H1 (cell line): ENCODE results near the gene PDZRN3. TPM values are rescaled to one million over a fixed set of nuclear protein-coding genes. Genes with fewer than 3 reads are reported as not detected.

Experiments used
- CTCF ChIA-PET: fragments of 300-600 bp; sonication (Branson Sonifier 250); formaldehyde crosslinking; loops from one replicate; lab custom pipeline; 2021; ENCODE audit not compliant: partially characterized antibody; lab: Charles Lee
- POLR2A ChIA-PET: fragments of 300-600 bp; sonication (Branson Sonifier 250); formaldehyde crosslinking; loops from one replicate; lab custom pipeline; 2021; ENCODE audit warnings: inconsistent platforms; ENCODE audit not compliant: partially characterized antibody; lab: Charles Lee
- DNase-seq, 2 experiments: peaks; one replicate each; pipeline versions ENCODE4 v3.0.0 to v3.0.0-alpha.2; 2010 to 2022; ENCODE audit warnings: low spot score in 2 of 2, low read depth in 1 of 2, mixed read lengths in 1 of 2
- FAIRE-seq: peaks from 2 replicates; lab custom pipeline; 2011; peaks lifted over from hg19 to GRCh38; lab: Jason Lieb, UNC
- H2AFZ ChIP-seq: 2 replicates; pipeline ENCODE4 v1.8.1; 2012; ENCODE audit warnings: low read length, inconsistent platforms
- H2AK5ac ChIP-seq: 2 replicates; pipeline ENCODE4 v1.6.1; 2013; ENCODE audit warnings: low read depth, low read length
- H2BK120ac ChIP-seq: replicated peaks from 2 replicates; pipeline ENCODE3; 2013; ENCODE audit warnings: low read depth, low read length, inconsistent platforms
- H2BK12ac ChIP-seq: 2 replicates; pipeline ENCODE4 v1.6.1; 2013; ENCODE audit warnings: low read depth, low read length
- H2BK15ac ChIP-seq: 2 replicates; pipeline ENCODE4 v1.6.1; 2013; ENCODE audit warnings: low read length
- H2BK20ac ChIP-seq: 2 replicates; pipeline ENCODE4 v1.6.1; 2013; ENCODE audit warnings: low read length
- H2BK5ac ChIP-seq: 2 replicates; pipeline ENCODE4 v1.6.1; 2013; ENCODE audit warnings: low read depth, low read length
- H3K14ac ChIP-seq: 2 replicates; pipeline ENCODE4 v1.6.1; 2013; ENCODE audit warnings: inconsistent platforms; ENCODE audit not compliant: insufficient read length
- H3K18ac ChIP-seq: 2 replicates; pipeline ENCODE4 v1.6.1; 2013; ENCODE audit warnings: low read length; ENCODE audit errors: extremely low read depth
- H3K23ac ChIP-seq: 2 replicates; pipeline ENCODE4 v1.6.1; 2013; ENCODE audit warnings: inconsistent platforms; ENCODE audit not compliant: insufficient read length
- H3K23me2 ChIP-seq: 2 replicates; pipeline ENCODE4 v1.6.1; 2013; ENCODE audit warnings: low read depth, low read length
- H3K27ac ChIP-seq: 2 replicates; pipeline ENCODE4 v1.6.1; 2011; ENCODE audit warnings: low read depth, low read length, inconsistent platforms
- H3K27me3 ChIP-seq, 4 experiments: replicated peaks in 1 of 4; 1 replicate in 1 of 4; 2 replicates in 3 of 4; pipeline versions ENCODE4 v1.6.1 to v1.8.1; 2011 to 2013; ENCODE audit warnings: low read length in 3 of 4, mild to moderate bottlenecking in 3 of 4, inconsistent platforms in 2 of 4, mixed read lengths in 2 of 4, moderate library complexity in 1 of 4; ENCODE audit not compliant: control insufficient read depth in 3 of 4, insufficient read depth in 3 of 4; ENCODE audit errors: extremely low read depth in 1 of 4
- H3K36me3 ChIP-seq, 4 experiments: 2 replicates each; pipeline versions ENCODE4 v1.6.1 to v1.8.1; 2011 to 2013; ENCODE audit warnings: mild to moderate bottlenecking in 4 of 4, low read length in 3 of 4, moderate library complexity in 2 of 4, control low read depth in 1 of 4, inconsistent platforms in 1 of 4; ENCODE audit not compliant: insufficient read depth in 4 of 4, control insufficient read depth in 2 of 4
- H3K4ac ChIP-seq: replicated peaks from 2 replicates; pipeline ENCODE3; 2013; ENCODE audit warnings: low read length, low read depth, mixed read lengths, inconsistent platforms; ENCODE audit not compliant: insufficient read length
- H3K4me1 ChIP-seq, 4 experiments: replicated peaks in 1 of 4; 1 replicate in 1 of 4; 2 replicates in 3 of 4; pipeline versions ENCODE4 v1.6.1 to v1.8.1; 2011 to 2013; ENCODE audit warnings: low read length in 3 of 4, inconsistent platforms in 2 of 4, mixed read lengths in 1 of 4; ENCODE audit not compliant: insufficient read depth in 4 of 4, control insufficient read depth in 3 of 4
- H3K4me2 ChIP-seq, 2 experiments: 2 replicates each; pipeline versions ENCODE4 v1.6.1 to v1.8.1; 2011 to 2013; ENCODE audit warnings: low read depth in 2 of 2, low read length in 2 of 2, control low read depth in 1 of 2, inconsistent platforms in 1 of 2, mild to moderate bottlenecking in 1 of 2; ENCODE audit not compliant: insufficient read depth in 1 of 2
- H3K4me3 ChIP-seq, 4 experiments: fragments of 200-600, 300-600 bp in 1 of 4; sonication (generic), shearing (Covaris generic), sonication (Bioruptor Twin) in 1 of 4; 2 replicates each; pipeline versions ENCODE4 v1.5.1 to v1.8.1; 2011 to 2016; ENCODE audit warnings: low read length in 4 of 4, low read depth in 3 of 4, control low read depth in 2 of 4, inconsistent platforms in 2 of 4, mild to moderate bottlenecking in 2 of 4, mixed read lengths in 1 of 4, moderate library complexity in 1 of 4; ENCODE audit not compliant: insufficient read depth in 2 of 4; ENCODE audit errors: extremely low read depth in 1 of 4
- H3K56ac ChIP-seq: replicated peaks from 2 replicates; pipeline ENCODE3; 2013; ENCODE audit warnings: low read depth, mild to moderate bottlenecking, mixed read lengths, low read length, inconsistent platforms; ENCODE audit not compliant: insufficient read length
- H3K79me1 ChIP-seq: 2 replicates; pipeline ENCODE4 v1.6.1; 2013; ENCODE audit warnings: low read depth, low read length, control low read depth
- H3K79me2 ChIP-seq, 2 experiments: 2 replicates each; pipeline versions ENCODE4 v1.6.1 to v1.8.1; 2012 to 2013; ENCODE audit warnings: low read length in 2 of 2, mild to moderate bottlenecking in 2 of 2, inconsistent platforms in 1 of 2; ENCODE audit not compliant: insufficient read depth in 2 of 2, control insufficient read depth in 1 of 2
- H3K9ac ChIP-seq, 4 experiments: replicated peaks in 1 of 4; 1 replicate in 1 of 4; 2 replicates in 3 of 4; pipeline versions ENCODE4 v1.6.1 to v1.8.1; 2011 to 2013; ENCODE audit warnings: low read depth in 3 of 4, low read length in 3 of 4, control low read depth in 2 of 4, mild to moderate bottlenecking in 2 of 4, moderate library complexity in 2 of 4, inconsistent platforms in 1 of 4; ENCODE audit errors: extremely low read depth in 1 of 4
- H3K9me3 ChIP-seq, 2 experiments: 2 replicates each; pipeline versions ENCODE4 v1.6.1 to v1.8.1; 2012 to 2013; ENCODE audit warnings: mild to moderate bottlenecking in 2 of 2, moderate library complexity in 2 of 2, control low read depth in 1 of 2, inconsistent platforms in 1 of 2, low read depth in 1 of 2, low read length in 1 of 2, mixed read lengths in 1 of 2; ENCODE audit not compliant: insufficient read depth in 2 of 2
- H4K20me1 ChIP-seq, 2 experiments: replicated peaks in 1 of 2; 2 replicates each; pipeline versions ENCODE3 to v1.8.1; 2011 to 2013; ENCODE audit warnings: inconsistent platforms in 2 of 2, low read length in 2 of 2, mild to moderate bottlenecking in 1 of 2; ENCODE audit not compliant: insufficient read depth in 2 of 2, control insufficient read depth in 1 of 2
- H4K5ac ChIP-seq: 2 replicates; pipeline ENCODE4 v1.6.1; 2013; ENCODE audit warnings: low read length, low read depth, mixed read lengths, inconsistent platforms; ENCODE audit not compliant: insufficient read length
- H4K8ac ChIP-seq: 2 replicates; pipeline ENCODE4 v1.8.0; 2013; ENCODE audit warnings: mild to moderate bottlenecking, moderate library complexity, low read length, inconsistent platforms; ENCODE audit not compliant: insufficient read depth; ENCODE audit errors: extremely low read depth
- H4K91ac ChIP-seq: replicated peaks from 2 replicates; pipeline ENCODE3; 2013; ENCODE audit warnings: low read length, mixed read lengths, inconsistent platforms; ENCODE audit not compliant: insufficient read length
- BRCA1 ChIP-seq: IDR thresholded peaks from 2 replicates; pipeline ENCODE4 v1.6.1; 2012; ENCODE audit warnings: low read depth, low read length, improper control_type of control experiment
- CHD1 ChIP-seq: IDR thresholded peaks from 2 replicates; pipeline ENCODE4 v1.6.1; 2012; ENCODE audit warnings: low read depth, low read length, improper control_type of control experiment
- CREB1 ChIP-seq: IDR thresholded peaks from 2 replicates; pipeline ENCODE4 v1.6.1; 2012; ENCODE audit warnings: inconsistent platforms
- GABPA ChIP-seq: IDR thresholded peaks from 2 replicates; pipeline ENCODE4 v1.6.1; 2011; ENCODE audit warnings: mild to moderate bottlenecking, low read length, moderate library complexity, borderline replicate concordance; ENCODE audit not compliant: insufficient read depth
- HDAC6 ChIP-seq: IDR thresholded peaks from one replicate; pipeline ENCODE4 v1.7.1; 2012; ENCODE audit warnings: low read depth, mild to moderate bottlenecking, inconsistent platforms, low read length, moderate library complexity
- PHF8 ChIP-seq: fragments of 200-600 bp; sonication (generic); conservative IDR thresholded peaks from 2 replicates; pipeline ENCODE4 v1.7.1; 2012; ENCODE audit warnings: low read depth, mild to moderate bottlenecking, inconsistent platforms, low read length, moderate library complexity
- POLR2A ChIP-seq, 2 experiments: IDR thresholded peaks; 1 replicate in 1 of 2; 2 replicates in 1 of 2; pipeline ENCODE4 v1.6.1; 2011; ENCODE audit warnings: low read depth in 2 of 2, low read length in 2 of 2, mild to moderate bottlenecking in 2 of 2; ENCODE audit errors: control extremely low read depth in 1 of 2
- SAP30 ChIP-seq: fragments of 300-600 bp; sonication (generic); IDR thresholded peaks from 2 replicates; pipeline ENCODE4 v1.7.1; 2012; ENCODE audit warnings: low read length, moderate library complexity, mild to moderate bottlenecking, inconsistent platforms; ENCODE audit not compliant: insufficient read depth, insufficient replicate concordance
- SP2 ChIP-seq: IDR thresholded peaks from 2 replicates; pipeline ENCODE4 v1.6.1; 2012; ENCODE audit warnings: mild to moderate bottlenecking, low read length, inconsistent platforms
- SP4 ChIP-seq: IDR thresholded peaks from 2 replicates; pipeline ENCODE4 v1.6.1; 2012; ENCODE audit warnings: low read length, inconsistent platforms
- TAF7 ChIP-seq: optimal IDR thresholded peaks from 2 replicates; pipeline ENCODE3; 2011; ENCODE audit warnings: low read depth, mild to moderate bottlenecking, inconsistent platforms, low read length, moderate library complexity, borderline replicate concordance
- TCF12 ChIP-seq: IDR thresholded peaks from 2 replicates; pipeline ENCODE4 v1.6.1; 2011; ENCODE audit warnings: low read depth, mild to moderate bottlenecking, low read length
- ZNF274 ChIP-seq: IDR thresholded peaks from 2 replicates; pipeline ENCODE4 v1.7.0; 2012; ENCODE audit warnings: low read length, borderline replicate concordance; ENCODE audit errors: extremely low read depth
- WGBS, 2 experiments: shearing (Covaris generic) in 1 of 2; methylation state at CpG; one replicate each; pipeline versions ENCODE4 v1.1.6 to v1.1.7; 2013 to 2015; ENCODE audit warnings: low lambda C conversion rate in 2 of 2, mixed read lengths in 2 of 2, inconsistent platforms in 1 of 2, low coverage in 1 of 2, missing lambda C conversion rate in 1 of 2; ENCODE audit not compliant: insufficient replicate concordance in 2 of 2, insufficient coverage in 1 of 2, insufficient read length in 1 of 2; ENCODE audit errors: extremely low coverage in 1 of 2, missing lambda C conversion rate in 1 of 2; 5-methylcytosine and 5-hydroxymethylcytosine counted together
- polyA plus RNA-seq, 7 experiments: library from polyadenylated mRNA; depleted of rRNA in 3 of 7; stranded (reverse) in 5 of 7; unstranded in 2 of 7; fragments of >200 nt in 5 of 7; fragments of 200-250 nt in 2 of 7; gene quantifications; 1 replicate in 5 of 7; 2 replicates in 1 of 7; 4 replicates in 1 of 7; pipeline versions ENCODE4 v1.2.1 to v1.2.3, GENCODE V29; 2011 to 2013; ENCODE audit warnings: missing spikeins in 2 of 7, mixed read lengths in 2 of 7
- total RNA-seq: library from RNA; stranded (reverse); fragmentation: NEBNext Ultra II Directional; extraction: Animal tissue kit (Norgen Biotek cat#: 25700); gene quantifications from 2 replicates; pipeline ENCODE4 v1.2.1, GENCODE V29; 2021
- TF ChIP-seq, protein P1 (sequence below): IDR thresholded peaks from 2 replicates; pipeline ENCODE4 v1.6.1; 2011; ENCODE audit warnings: low read length, improper control_type of control experiment

The PDZRN3 gene
- total and polyA plus RNA-seq, 2 of the 8 experiments (the other 6 are each of a cell fraction or from before 2014, with no cell fraction given), result 4.2 to 20.5 TPM

DNA sequence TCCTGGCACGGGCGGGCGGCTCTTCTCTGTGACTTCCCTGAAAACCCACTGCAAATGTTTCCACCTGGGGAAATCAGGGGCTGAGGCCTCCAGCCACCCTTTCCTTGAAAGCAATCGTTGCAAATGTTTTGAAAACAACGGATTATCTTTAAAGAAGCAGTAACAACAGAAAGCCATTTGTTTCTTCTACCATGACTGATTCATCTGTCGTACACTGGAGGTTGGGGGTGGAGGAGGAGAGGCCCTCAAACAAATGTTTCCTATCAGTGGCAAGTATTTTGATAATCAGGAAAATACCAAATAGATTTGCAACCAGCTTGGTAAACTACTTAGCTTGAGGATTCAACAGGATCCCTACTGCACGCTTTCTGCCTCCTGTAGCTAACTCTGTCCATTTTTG, 114.9 kb downstream of the PDZRN3 start:
- Histone ChIP-seq H4K91ac (no peak overlapping the region), H3K56ac (no peak overlapping the region), H3K23ac (no peak overlapping the region), H3K27me3 (peaks cover 0 to 9% (median 0%) of the 10 kb centered on the region in 4 experiments; a peak in 4 of 7 replicates), H3K36me3 (no peaks in the 10 kb centered on the region), H4K8ac (no peak overlapping the region), H3K23me2 (no peaks in the 10 kb centered on the region), H4K5ac (no peak overlapping the region), H2AFZ (no peak overlapping the region), H3K9me3 (no peaks in the 10 kb centered on the region), H3K4me2 (no peak overlapping the region), H2BK5ac (no peak overlapping the region), H2BK120ac (no peak overlapping the region), H3K14ac (no peak overlapping the region), H3K4ac (no peak overlapping the region), H2BK15ac (no peak overlapping the region), H3K4me3 (no peak overlapping the region), H3K79me2 (no peaks in the 10 kb centered on the region), H3K79me1 (no peaks in the 10 kb centered on the region; the same call in 1 of the 2 replicates), H3K9ac (no peak overlapping the region), H2BK20ac (no peak overlapping the region), H2AK5ac (no peak overlapping the region; the same call in 1 of the 2 replicates), H4K20me1 (peaks cover 0 to 4% of the 10 kb centered on the region in 2 experiments), H3K27ac (no peak overlapping the region), H3K18ac (no peak overlapping the region), H3K4me1 (peaks cover 6 to 12% (median 11%) of the 10 kb centered on the region in 4 experiments), H2BK12ac (no peak overlapping the region)
- WGBS, 2 experiments, result 91% methylated on average over 7 of the region's 7 CpGs; no CpG with 5 or more reads in 1 of the 2 experiments
- no peak for TF ChIP-seq BRCA1
- no peak for TF ChIP-seq SAP30
- TF ChIP-seq, protein P1, sequence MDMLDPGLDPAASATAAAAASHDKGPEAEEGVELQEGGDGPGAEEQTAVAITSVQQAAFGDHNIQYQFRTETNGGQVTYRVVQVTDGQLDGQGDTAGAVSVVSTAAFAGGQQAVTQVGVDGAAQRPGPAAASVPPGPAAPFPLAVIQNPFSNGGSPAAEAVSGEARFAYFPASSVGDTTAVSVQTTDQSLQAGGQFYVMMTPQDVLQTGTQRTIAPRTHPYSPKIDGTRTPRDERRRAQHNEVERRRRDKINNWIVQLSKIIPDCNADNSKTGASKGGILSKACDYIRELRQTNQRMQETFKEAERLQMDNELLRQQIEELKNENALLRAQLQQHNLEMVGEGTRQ, result no peak
- no peak for TF ChIP-seq PHF8
- TF ChIP-seq POLR2A (IDR thresholded peaks at IDR 0.05; ENCODE audit: control extremely low read depth in 1 of 2, low read depth in 2 of 2, low read length in 2 of 2), result no peak
- TF ChIP-seq HDAC6, result no peak
- TF ChIP-seq CREB1, result no peak
- no peak for TF ChIP-seq SP4
- TF ChIP-seq TAF7, result no peak
- TF ChIP-seq ZNF274, result no peak
- no peak for TF ChIP-seq TCF12
- TF ChIP-seq CHD1, result no peak
- no peak for TF ChIP-seq GABPA
- no peak for TF ChIP-seq SP2
- no peak for DNase-seq
- POLR2A ChIA-PET, result no interaction called here
- no peak for FAIRE-seq
- CTCF ChIA-PET, result no interaction called here
